NCI-H187 treated with DMSO at 0.1 percent for 48 hours (cell line): Measurements from ENCODE around the gene RIMBP3C.
"Not testable (repeated sequence)": the region's sequence is repeated elsewhere in the genome, so short reads cannot be mapped to it uniquely, and the experiment has no call there.

Experiments used
- DNase-seq: peaks from one replicate; lab custom pipeline; 2025; lab: John Stamatoyannopoulos, UW

The RIMBP3C gene

DNA sequence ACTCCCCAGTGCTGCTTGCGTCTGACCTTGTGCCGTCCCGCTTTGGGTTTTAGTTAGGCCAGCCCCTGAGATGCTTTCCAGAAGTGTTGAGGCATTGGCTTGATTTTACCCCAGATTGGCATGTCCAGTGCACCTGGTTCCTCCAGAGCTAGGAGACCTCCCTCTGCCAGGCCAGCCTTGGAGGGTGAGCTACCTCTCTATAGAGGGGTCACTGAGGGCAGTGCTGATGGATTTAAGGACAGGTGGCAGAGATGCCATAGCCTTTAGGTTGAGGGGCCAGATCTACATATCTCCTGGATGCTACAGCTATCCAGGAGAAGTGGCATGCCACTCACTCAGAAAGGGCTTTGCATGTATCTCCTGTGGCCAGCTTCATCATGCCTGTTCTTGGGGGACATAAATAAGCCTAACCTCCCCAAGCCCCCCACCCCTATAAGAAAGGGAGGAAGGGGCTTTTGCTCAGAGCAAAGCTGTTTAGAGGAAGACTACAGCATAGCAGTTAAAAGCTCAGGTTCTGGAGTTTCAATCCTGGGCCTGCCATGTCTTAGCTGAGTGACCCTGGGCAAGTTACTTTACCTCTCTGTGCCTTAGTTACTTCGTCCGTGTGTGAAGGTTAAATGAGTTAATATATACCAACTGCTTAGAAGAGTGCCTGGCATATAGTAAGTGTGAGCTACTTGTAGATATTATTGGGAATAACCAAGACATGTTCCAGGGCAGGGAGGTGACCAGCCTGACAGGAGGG lies 22.7 kb upstream of the RIMBP3C start:
- no peak for DNase-seq

DNA sequence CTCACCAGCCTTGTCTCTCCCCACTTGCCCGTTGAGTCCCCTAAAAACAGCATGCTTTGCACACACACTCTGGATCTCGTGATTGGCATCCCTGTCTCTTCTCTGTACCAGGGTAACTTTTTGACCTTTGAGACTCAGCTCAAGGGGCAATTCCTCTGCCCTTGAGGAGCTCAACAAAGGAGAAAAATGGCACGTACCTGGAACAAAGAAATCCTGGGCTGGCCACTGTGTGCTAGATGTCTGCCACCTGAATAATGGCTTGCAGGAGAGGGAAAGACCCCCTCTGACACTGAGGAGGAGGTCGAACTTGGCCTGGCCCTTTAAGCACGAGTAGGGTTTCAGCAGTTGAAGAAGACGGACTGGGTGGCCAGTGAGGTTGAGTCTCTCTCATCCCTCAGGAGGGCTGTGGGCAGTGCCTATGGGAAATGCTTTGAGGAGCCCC lies 22.1 kb upstream of the RIMBP3C start:
- no peak for DNase-seq

DNA sequence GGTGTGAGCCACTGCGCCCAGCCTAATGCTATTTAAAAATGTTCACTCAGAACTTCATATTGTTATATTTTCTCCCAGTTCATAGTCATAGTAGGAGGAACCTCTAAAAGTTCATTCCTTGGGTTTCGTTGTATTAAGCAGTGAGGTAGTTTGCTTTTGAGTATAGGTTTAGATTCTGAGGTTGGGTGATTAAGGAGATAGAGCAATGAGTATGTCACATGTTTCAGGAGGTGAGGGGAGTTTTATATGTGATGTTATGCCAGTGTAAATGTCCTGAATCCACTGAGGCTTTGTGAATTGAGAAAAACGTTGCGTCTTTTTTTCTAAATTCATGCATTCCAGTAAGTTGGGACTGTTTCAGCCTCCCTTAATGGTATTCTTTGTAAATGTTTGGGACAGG lies 20.4 kb upstream of the RIMBP3C start:
- no peak for DNase-seq

- DNase-seq = no peak
Observed at GRCh38 chr22:21570398-21570797, 19.1 kb upstream of the RIMBP3C start.

DNA sequence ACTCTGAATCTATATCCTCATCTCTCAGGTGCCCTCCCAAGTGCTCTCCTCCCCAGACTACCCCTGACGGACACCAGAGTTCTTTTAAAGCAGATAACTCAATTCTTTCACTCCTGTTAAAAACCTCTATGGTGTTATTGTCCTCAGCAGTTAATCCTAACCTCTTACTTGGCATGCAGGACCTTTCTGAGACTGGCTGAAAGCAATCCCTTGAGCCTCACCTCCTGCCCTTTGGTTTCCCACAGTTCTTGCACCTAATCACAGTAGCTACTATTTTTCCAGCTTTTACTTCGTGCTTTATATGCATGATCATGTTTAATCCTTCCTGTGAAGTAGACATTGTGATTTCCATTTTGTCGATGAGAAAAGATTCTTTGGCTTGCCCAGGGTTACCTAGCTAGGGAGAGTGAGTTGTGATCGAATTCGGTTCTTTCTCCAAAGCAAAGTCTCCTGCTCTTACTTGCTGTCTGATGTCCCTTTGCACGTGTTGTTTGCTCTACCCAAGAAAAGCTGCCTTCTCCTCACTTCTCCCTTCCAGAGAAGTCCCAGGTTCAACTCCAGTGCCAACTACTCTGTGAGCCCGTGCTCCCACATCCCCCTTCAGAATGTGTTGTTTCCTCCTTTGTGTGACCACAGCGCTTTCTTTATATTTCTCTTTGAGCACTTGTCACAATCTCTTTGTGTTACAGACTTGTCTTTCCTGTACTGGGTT lies 18.4 kb upstream of the RIMBP3C start:
- no peak for DNase-seq

DNA sequence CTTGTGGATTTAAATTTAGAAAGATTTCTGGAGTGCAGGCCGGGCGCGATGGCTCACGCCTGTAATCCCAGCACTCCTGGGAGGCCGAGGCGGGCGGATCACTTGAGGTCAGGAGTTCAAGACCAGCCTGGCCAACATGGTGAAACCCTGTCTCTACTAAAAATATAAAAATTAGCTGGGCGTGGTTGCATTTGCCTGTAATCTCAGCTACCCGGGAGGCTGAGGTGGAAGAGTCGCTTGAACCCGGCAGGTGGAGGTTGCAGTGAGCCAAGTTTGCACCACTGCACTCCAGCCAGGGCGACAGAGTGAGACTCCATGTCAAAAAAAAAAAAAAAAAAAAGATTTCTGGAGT lies 17.8 kb upstream of the RIMBP3C start:
- DNase-seq = not testable (repeated sequence)

GRCh38 chr22:21568347-21569075 lies 17.2 kb upstream of the RIMBP3C start:
- DNase-seq = no peak

GRCh38 chr22:21567456-21568346 lies 16.4 kb upstream of the RIMBP3C start, which contains the start of gene UBE2L3:
UBE2L3 (plus strand) TSS chr22:21567714; CDS start chr22:21567745, 31 bp downstream.
- DNase-seq = no peak

DNA sequence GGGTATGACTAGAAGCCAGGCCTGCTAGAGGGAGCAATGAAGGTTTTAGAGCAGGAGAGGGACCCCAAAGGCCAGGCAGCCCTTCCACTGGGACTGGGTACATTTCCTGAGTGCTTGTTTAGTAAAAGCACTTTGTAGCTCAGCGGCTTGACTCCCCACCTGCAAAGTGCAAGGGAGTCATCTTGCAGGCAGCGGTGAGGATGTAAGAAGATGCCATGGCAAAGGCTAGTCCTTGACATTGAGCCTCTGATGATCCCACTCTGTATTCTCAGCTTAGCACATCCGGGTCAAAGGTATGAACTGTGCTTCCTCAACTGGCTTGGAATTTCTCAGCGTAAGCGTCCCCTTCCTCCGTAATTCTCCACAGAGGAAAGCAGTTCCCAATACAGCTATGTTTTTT lies 13.2 kb upstream of the RIMBP3C start:
- no peak for DNase-seq

DNA sequence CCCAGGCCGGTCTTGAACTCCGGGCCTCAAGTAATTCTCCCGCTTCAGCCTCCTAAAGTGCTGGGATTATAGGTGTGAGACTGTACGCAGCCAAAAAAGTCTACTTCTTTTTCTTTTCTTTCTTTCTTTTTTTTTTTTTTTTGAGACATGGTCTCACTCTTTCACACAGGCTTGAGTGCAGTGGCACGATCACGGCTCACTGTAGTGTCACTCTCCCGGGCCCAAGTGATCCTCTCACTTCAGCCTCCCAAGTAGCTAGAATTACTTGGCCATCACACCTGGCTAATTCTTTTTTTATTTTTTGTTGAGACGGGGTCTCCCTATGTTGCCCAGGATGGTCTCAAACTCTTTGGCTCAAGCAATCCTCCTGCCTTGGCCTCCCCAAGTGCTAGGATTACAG lies 12.7 kb upstream of the RIMBP3C start:
- no peak for DNase-seq

DNA sequence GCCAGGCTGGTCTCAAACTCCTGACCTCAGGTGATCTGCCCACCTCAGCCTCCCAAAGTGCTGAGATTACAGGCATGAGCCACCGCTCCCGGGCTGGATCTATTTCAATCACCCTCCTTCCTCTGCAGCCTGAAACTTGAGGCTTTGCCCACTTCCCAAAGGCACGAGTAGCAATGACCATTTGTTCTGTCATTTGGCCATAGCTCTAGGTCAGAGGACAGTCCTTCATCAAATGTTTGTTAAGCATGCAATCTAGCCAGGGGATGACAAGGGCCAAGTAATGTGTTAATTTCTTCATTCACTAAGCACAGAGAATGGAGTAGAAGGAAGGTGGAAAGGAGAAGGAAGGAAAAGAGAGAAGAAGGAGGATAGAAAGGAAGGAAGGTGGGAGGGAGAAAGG lies 9.4 kb upstream of the RIMBP3C start:
- not testable (repeated sequence) for DNase-seq

DNA sequence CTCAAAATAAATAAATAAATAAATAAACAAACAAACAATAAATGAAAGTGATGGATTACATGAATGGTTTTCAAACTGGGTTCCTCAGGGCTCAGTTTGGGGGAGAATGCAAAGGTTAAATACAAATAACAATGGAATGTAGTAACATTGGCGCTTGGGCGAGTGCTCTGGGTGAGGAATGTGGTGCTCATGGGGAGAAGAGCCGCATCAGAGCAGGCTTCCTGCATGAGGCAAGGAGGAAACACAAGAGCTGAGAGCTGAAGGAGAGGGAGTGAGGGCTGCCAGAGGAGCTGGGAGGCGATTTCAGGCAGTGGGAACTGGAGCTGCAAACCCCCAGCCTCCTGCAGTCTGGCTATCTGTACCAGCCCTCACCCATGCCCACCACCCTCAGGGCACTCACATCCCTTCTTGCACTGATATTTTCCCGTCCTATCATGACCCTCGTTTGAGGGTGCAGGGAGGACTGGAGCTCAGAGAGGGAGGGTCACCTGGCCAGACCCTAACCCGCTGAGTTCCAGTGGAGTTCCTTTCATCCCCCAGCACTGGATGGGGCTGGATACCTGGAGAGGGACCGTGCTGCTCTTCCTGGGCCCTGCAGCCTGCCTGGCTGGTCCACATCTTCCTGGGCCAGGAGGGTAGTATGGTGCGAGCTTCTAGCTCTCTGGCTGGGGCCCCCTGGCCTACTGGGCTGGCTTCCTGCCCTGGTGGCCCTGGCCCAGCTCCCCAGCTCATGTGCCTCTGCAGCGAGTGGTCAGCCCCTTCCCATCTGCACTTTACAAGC lies 8.3 kb upstream of the RIMBP3C start:
- DNase-seq = not testable (repeated sequence)

DNA sequence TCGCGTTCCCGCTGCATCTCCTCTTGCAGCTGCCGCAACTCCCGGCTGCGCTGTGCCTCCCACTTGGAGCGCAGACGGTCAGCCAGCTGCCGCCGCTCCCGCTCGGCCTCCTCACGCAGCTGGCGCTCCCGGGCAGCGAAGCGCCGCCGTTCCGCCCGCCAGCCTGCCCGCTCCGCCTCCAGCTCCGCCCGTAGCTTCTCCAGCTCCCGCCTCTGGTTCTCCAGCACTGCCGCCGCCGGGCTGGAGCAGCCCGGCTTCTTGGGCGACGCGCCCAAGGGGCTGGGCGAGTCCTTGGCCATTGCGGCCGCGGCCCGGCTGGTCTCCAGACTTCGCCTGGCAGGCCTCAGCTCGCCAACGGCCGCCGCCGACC lies 598 bp downstream of the RIMBP3C start:
- not testable (repeated sequence) for DNase-seq

GRCh38 chr22:21550008-21550677 lies 1.1 kb downstream of the RIMBP3C start:
- not testable (repeated sequence) for DNase-seq

GRCh38 chr22:21549558-21549957 lies 1.7 kb downstream of the RIMBP3C start:
- not testable (repeated sequence) for DNase-seq

DNA sequence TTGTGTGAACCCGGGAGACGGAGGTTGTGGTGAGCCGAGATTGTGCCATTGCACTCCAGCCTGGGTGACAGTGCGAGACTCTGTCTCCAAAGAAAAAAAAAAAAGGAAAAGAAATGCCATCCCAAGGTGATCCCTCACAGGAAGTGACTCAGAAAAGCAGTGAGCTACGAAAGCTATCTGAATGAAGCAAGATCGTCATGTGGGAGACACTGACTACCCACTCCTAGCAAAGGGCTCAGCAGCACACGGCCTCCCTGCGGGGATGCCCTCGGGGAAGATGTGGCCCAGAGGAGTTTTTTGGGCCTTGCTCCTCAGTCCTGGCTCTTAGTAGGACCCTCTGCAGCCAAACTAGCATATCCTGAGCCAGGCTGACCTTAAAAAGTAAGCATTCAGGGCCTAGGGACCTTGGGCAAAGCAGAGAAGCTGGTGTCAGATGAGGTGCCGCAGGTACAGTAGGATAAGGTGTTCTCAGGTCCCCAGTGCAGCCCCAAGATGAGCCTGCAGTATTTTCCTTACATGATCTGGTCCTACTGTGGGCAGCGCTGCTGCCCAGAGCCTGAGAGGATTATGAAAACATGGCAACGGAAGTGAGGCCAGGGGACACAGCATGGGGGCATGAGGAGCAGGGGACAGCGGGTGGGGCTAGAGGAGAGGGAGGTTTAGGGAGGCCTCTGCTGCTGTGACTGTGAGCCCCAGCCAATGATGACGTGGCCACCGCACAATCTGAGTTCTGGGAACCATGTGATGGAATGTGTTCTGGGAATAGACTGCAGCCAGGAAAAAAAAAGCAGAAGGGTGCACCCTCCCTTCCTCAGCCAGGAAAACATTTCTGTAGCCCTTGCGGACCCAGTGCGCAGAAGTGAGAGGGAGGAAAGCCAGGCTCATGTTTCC lies 6.6 kb downstream of the RIMBP3C start:
- not testable (repeated sequence) for DNase-seq

DNA sequence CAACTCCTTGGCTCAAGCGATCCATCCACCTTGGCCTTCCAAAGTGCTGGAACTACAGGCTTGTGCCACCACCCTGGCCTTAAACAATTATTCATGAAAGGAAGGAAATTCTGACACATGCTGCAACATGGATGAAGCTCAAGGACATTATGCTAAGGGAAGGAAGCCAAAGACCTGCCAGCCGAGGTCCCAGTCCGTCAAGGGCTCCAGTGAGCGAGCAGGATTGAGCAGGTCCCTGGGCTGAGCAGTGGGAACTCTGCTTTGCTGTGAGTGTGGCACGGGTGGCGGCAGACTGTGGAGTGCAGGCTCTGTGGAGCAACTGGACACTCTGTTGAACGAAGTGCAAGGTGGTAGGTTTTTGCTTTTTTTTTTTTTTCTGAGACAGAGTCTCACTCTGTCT lies 11.4 kb downstream of the RIMBP3C start:
- DNase-seq = not testable (repeated sequence)

GRCh38 chr22:21532863-21533648 lies 18.2 kb downstream of the RIMBP3C start:
- not testable (repeated sequence) for DNase-seq

- DNase-seq = not testable (repeated sequence)
Observed at GRCh38 chr22:21531525-21531924, 19.7 kb downstream of the RIMBP3C start.
